Motor neuron (in vitro differentiated cells): ENCODE results near the gene GABARAPL2. TPM values are rescaled to one million over a fixed set of nuclear protein-coding genes. Genes with fewer than 3 reads are reported as not detected.

ENCODE experiments used
- ATAC-seq, 8 experiments: fragments of 200-7000 bp; cut with Tn5 transposase; replicated peaks in 6 of 8; 2 replicates each; pipeline ENCODE4 v1.8.0; 2021; ENCODE audit warnings: mild to moderate bottlenecking in 8 of 8, moderate library complexity in 8 of 8
- H3K27ac ChIP-seq, 2 donors: fragments of 250-450 bp; sonication (Bioruptor Pico); 2 replicates each; pipeline ENCODE4 v1.9.0; 2021; ENCODE audit warnings: antibody characterized with exemption in 2 of 2, mild to moderate bottlenecking in 2 of 2, moderate library complexity in 1 of 2
- H3K4me1 ChIP-seq, 2 donors: fragments of 250-450 bp; sonication (Bioruptor Pico); replicated peaks in 1 of 2; 2 replicates each; pipeline ENCODE4 v1.6.1; 2021; ENCODE audit warnings: antibody characterized with exemption in 2 of 2, mild to moderate bottlenecking in 2 of 2, moderate library complexity in 1 of 2
- H3K4me3 ChIP-seq, 5 donors: fragments of 250-450 bp; sonication (Bioruptor Pico); 2 replicates each; pipeline ENCODE4 v1.9.0; 2021; ENCODE audit warnings: antibody characterized with exemption in 5 of 5, mild to moderate bottlenecking in 5 of 5, moderate library complexity in 4 of 5
- WGBS, 10 experiments: fragments of 450-650 bp; shearing (Covaris generic); methylation state at CpG; one replicate each; pipeline ENCODE4 v1.0.0; 2022; 5-methylcytosine and 5-hydroxymethylcytosine counted together
- in situ Hi-C, 9 experiments: fragments of 400-800 bp; cut with MboI; loops; one replicate each; pipeline ENCODE4 v1.15.0; 2021; ENCODE audit warnings: low sequenced_read_pairs in 9 of 9, low pct_unique_long_range_greater_than_20kb in 2 of 9; ENCODE audit not compliant: unreplicated experiment in 9 of 9
- total RNA-seq, 8 experiments: library from RNA; unstranded; fragments of 300-600 nt; gene quantifications; 2 replicates each; pipeline versions ENCODE4 v1.2.3 to v1.2.4, GENCODE V29; 2022

GABARAPL2 gene
- 100 to 1,000 TPM; 111 to 235 (median 143) TPM for total RNA-seq

GRCh38 chr16:75566040-75566757, at the start of gene GABARAPL2:
Gene GABARAPL2, plus strand, starts transcription at chr16:75566379. Its CDS starts 108 bp downstream, at chr16:75566487.
- peaks cover 9 to 17% of the 10 kb centered on the region in 2 donors for H3K4me1 ChIP-seq
- ATAC-seq = peak; percentile 63 to 86 (median 71)
- peak within 1 kb of the TSS; percentile 87 to 97 (median 91) for H3K4me3 ChIP-seq
- in situ Hi-C loops = no loop called here
- WGBS, 10 experiments = 6% methylated on average over 6 of the region's 69 CpGs; no CpG with 5 or more reads in 9 of the 10 experiments
- H3K27ac ChIP-seq = peak within 1 kb of the TSS; percentile 70 to 83

- no peak overlapping the region for H3K4me3 ChIP-seq
- ATAC-seq = no peak
- H3K4me1 ChIP-seq = peaks cover 0 to 4% of the 10 kb centered on the region in 2 donors
- WGBS, 10 experiments = 67 to 100% (median 86%) methylated on average over 1 to 3 of the region's 6 CpGs; no CpG with 5 or more reads in 3 of the 10 experiments
- in situ Hi-C loops = loop anchor here in 1 of 9 experiments (25.0 kb wide), 1 partner anchor 243 kb away; no protein-coding TSS in a partner anchor
- no peak overlapping the region for H3K27ac ChIP-seq
Measured at GRCh38 chr16:75519175-75519574, 47.0 kb upstream of the GABARAPL2 start.

GRCh38 chr16:75526032-75526790, 40.0 kb upstream of the GABARAPL2 start:
- WGBS, 10 experiments = 20 to 100% (median 48%) methylated on average over 1 to 4 of the region's 5 CpGs; no CpG with 5 or more reads in 2 of the 10 experiments
- in situ Hi-C loops = no loop called here
- Histone ChIP-seq H3K4me3 (no peak overlapping the region), H3K4me1 (no peaks in the 10 kb centered on the region), H3K27ac (no peak overlapping the region)
- no peak for ATAC-seq

GRCh38 chr16:75527825-75528299, 38.3 kb upstream of the GABARAPL2 start:
- no peaks in the 10 kb centered on the region for H3K4me1 ChIP-seq
- WGBS, 10 experiments = 80 to 100% (median 92%) methylated on average over 1 to 2 of the region's 5 CpGs; no CpG with 5 or more reads in 6 of the 10 experiments
- no peak overlapping the region for H3K27ac ChIP-seq
- in situ Hi-C loops = no loop called here
- ATAC-seq = peak in 2 of 8 experiments; percentile 68 to 96
- H3K4me3 ChIP-seq = no peak overlapping the region

GRCh38 chr16:75529056-75529905, 36.9 kb upstream of the GABARAPL2 start:
- WGBS, 10 experiments = 20 to 100% (median 89%) methylated on average over 2 to 38 of the region's 81 CpGs; no CpG with 5 or more reads in 5 of the 10 experiments
- H3K27ac ChIP-seq = no peak overlapping the region
- H3K4me1 ChIP-seq = no peaks in the 10 kb centered on the region
- no peak for ATAC-seq
- H3K4me3 ChIP-seq = no peak overlapping the region
- in situ Hi-C loops = no loop called here

- in situ Hi-C loops = no loop called here
- H3K4me3 ChIP-seq = no peak overlapping the region
- no peak for ATAC-seq
- 60 to 100% (median 93%) methylated on average over 2 to 10 of the region's 29 CpGs; no CpG with 5 or more reads in 4 of the 10 experiments for WGBS, 10 experiments
- H3K4me1 ChIP-seq = no peaks in the 10 kb centered on the region
- no peak overlapping the region for H3K27ac ChIP-seq
Measured at GRCh38 chr16:75529959-75530358, 36.2 kb upstream of the GABARAPL2 start.

- ATAC-seq = no peak
- Histone ChIP-seq H3K27ac (no peak overlapping the region), H3K4me3 (no peak overlapping the region), H3K4me1 (no peaks in the 10 kb centered on the region)
- WGBS, 10 experiments = 20 to 90% (median 77%) methylated on average over 1 to 3 of the region's 8 CpGs; no CpG with 5 or more reads in 6 of the 10 experiments
- in situ Hi-C loops = no loop called here
Measured at GRCh38 chr16:75532142-75532765, 33.9 kb upstream of the GABARAPL2 start.

GRCh38 chr16:75532791-75533190, 33.4 kb upstream of the GABARAPL2 start:
- 60 to 100% (median 95%) methylated on average over 1 to 2 of the region's 2 CpGs; no CpG with 5 or more reads in 6 of the 10 experiments for WGBS, 10 experiments
- H3K4me3 ChIP-seq = no peak overlapping the region
- no peaks in the 10 kb centered on the region for H3K4me1 ChIP-seq
- no peak for ATAC-seq
- in situ Hi-C loops = no loop called here
- no peak overlapping the region for H3K27ac ChIP-seq

GRCh38 chr16:75534560-75535205, 31.5 kb upstream of the GABARAPL2 start:
- Histone ChIP-seq H3K27ac (no peak overlapping the region), H3K4me3 (no peak overlapping the region), H3K4me1 (no peaks in the 10 kb centered on the region)
- 63 to 97% (median 88%) methylated on average over 3 to 9 of the region's 19 CpGs; no CpG with 5 or more reads in 4 of the 10 experiments for WGBS, 10 experiments
- in situ Hi-C loops = no loop called here
- ATAC-seq = no peak

- WGBS, 10 experiments = 20 to 96% methylated on average over 1 to 4 of the region's 34 CpGs; no CpG with 5 or more reads in 8 of the 10 experiments
- no peak for ATAC-seq
- in situ Hi-C loops = no loop called here
Measured at GRCh38 chr16:75535211-75535843, 30.9 kb upstream of the GABARAPL2 start.

GRCh38 chr16:75535901-75536300, 30.3 kb upstream of the GABARAPL2 start, which contains the start of gene CHST5:
Gene CHST5, minus strand, starts transcription at chr16:75536108. Its CDS starts 5,724 bp downstream, at chr16:75530384.
- in situ Hi-C loops = no loop called here
- Histone ChIP-seq H3K4me3 (no peak within 1 kb of the TSS), H3K27ac (no peak within 1 kb of the TSS), H3K4me1 (no peaks in the 10 kb centered on the region)
- WGBS, 10 experiments = 100% methylated on average over 3 to 4 of the region's 7 CpGs; no CpG with 5 or more reads in 8 of the 10 experiments
- ATAC-seq = peak in 1 of 8 experiments; percentile 28

More at GRCh38 chr16:75535211-75535843, 30.9 kb upstream of the GABARAPL2 start:
- Histone ChIP-seq H3K4me1 (no peaks in the 10 kb centered on the region), H3K4me3 (no peak overlapping the region), H3K27ac (no peak overlapping the region)
